H1 (cell line): ENCODE results near the gene MAOA. TPM values are rescaled to one million over a fixed set of nuclear protein-coding genes. Genes with fewer than 3 reads are reported as not detected.

Source experiments
- CTCF ChIA-PET: fragments of 300-600 bp; sonication (Branson Sonifier 250); formaldehyde crosslinking; loops from one replicate; lab custom pipeline; 2021; ENCODE audit not compliant: partially characterized antibody; lab: Charles Lee
- POLR2A ChIA-PET: fragments of 300-600 bp; sonication (Branson Sonifier 250); formaldehyde crosslinking; loops from one replicate; lab custom pipeline; 2021; ENCODE audit warnings: inconsistent platforms; ENCODE audit not compliant: partially characterized antibody; lab: Charles Lee
- DNase-seq, 2 experiments: peaks; one replicate each; pipeline versions ENCODE4 v3.0.0 to v3.0.0-alpha.2; 2010 to 2022; ENCODE audit warnings: low spot score in 2 of 2, low read depth in 1 of 2, mixed read lengths in 1 of 2
- FAIRE-seq: peaks from 2 replicates; lab custom pipeline; 2011; peaks lifted over from hg19 to GRCh38; lab: Jason Lieb, UNC
- H2AFZ ChIP-seq: 2 replicates; pipeline ENCODE4 v1.8.1; 2012; ENCODE audit warnings: low read length, inconsistent platforms
- H2AK5ac ChIP-seq: 2 replicates; pipeline ENCODE4 v1.6.1; 2013; ENCODE audit warnings: low read depth, low read length
- H2BK120ac ChIP-seq: replicated peaks from 2 replicates; pipeline ENCODE3; 2013; ENCODE audit warnings: low read depth, low read length, inconsistent platforms
- H2BK12ac ChIP-seq: 2 replicates; pipeline ENCODE4 v1.6.1; 2013; ENCODE audit warnings: low read depth, low read length
- H2BK15ac ChIP-seq: 2 replicates; pipeline ENCODE4 v1.6.1; 2013; ENCODE audit warnings: low read length
- H2BK20ac ChIP-seq: 2 replicates; pipeline ENCODE4 v1.6.1; 2013; ENCODE audit warnings: low read length
- H2BK5ac ChIP-seq: 2 replicates; pipeline ENCODE4 v1.6.1; 2013; ENCODE audit warnings: low read depth, low read length
- H3K14ac ChIP-seq: 2 replicates; pipeline ENCODE4 v1.6.1; 2013; ENCODE audit warnings: inconsistent platforms; ENCODE audit not compliant: insufficient read length
- H3K18ac ChIP-seq: 2 replicates; pipeline ENCODE4 v1.6.1; 2013; ENCODE audit warnings: low read length; ENCODE audit errors: extremely low read depth
- H3K23ac ChIP-seq: 2 replicates; pipeline ENCODE4 v1.6.1; 2013; ENCODE audit warnings: inconsistent platforms; ENCODE audit not compliant: insufficient read length
- H3K23me2 ChIP-seq: 2 replicates; pipeline ENCODE4 v1.6.1; 2013; ENCODE audit warnings: low read depth, low read length
- H3K27ac ChIP-seq: 2 replicates; pipeline ENCODE4 v1.6.1; 2011; ENCODE audit warnings: low read depth, low read length, inconsistent platforms
- H3K27me3 ChIP-seq, 4 experiments: replicated peaks in 1 of 4; 1 replicate in 1 of 4; 2 replicates in 3 of 4; pipeline versions ENCODE4 v1.6.1 to v1.8.1; 2011 to 2013; ENCODE audit warnings: low read length in 3 of 4, mild to moderate bottlenecking in 3 of 4, inconsistent platforms in 2 of 4, mixed read lengths in 2 of 4, moderate library complexity in 1 of 4; ENCODE audit not compliant: control insufficient read depth in 3 of 4, insufficient read depth in 3 of 4; ENCODE audit errors: extremely low read depth in 1 of 4
- H3K36me3 ChIP-seq, 4 experiments: 2 replicates each; pipeline versions ENCODE4 v1.6.1 to v1.8.1; 2011 to 2013; ENCODE audit warnings: mild to moderate bottlenecking in 4 of 4, low read length in 3 of 4, moderate library complexity in 2 of 4, control low read depth in 1 of 4, inconsistent platforms in 1 of 4; ENCODE audit not compliant: insufficient read depth in 4 of 4, control insufficient read depth in 2 of 4
- H3K4ac ChIP-seq: replicated peaks from 2 replicates; pipeline ENCODE3; 2013; ENCODE audit warnings: low read length, low read depth, mixed read lengths, inconsistent platforms; ENCODE audit not compliant: insufficient read length
- H3K4me1 ChIP-seq, 4 experiments: replicated peaks in 1 of 4; 1 replicate in 1 of 4; 2 replicates in 3 of 4; pipeline versions ENCODE4 v1.6.1 to v1.8.1; 2011 to 2013; ENCODE audit warnings: low read length in 3 of 4, inconsistent platforms in 2 of 4, mixed read lengths in 1 of 4; ENCODE audit not compliant: insufficient read depth in 4 of 4, control insufficient read depth in 3 of 4
- H3K4me2 ChIP-seq, 2 experiments: 2 replicates each; pipeline versions ENCODE4 v1.6.1 to v1.8.1; 2011 to 2013; ENCODE audit warnings: low read depth in 2 of 2, low read length in 2 of 2, control low read depth in 1 of 2, inconsistent platforms in 1 of 2, mild to moderate bottlenecking in 1 of 2; ENCODE audit not compliant: insufficient read depth in 1 of 2
- H3K4me3 ChIP-seq, 4 experiments: fragments of 200-600, 300-600 bp in 1 of 4; sonication (generic), shearing (Covaris generic), sonication (Bioruptor Twin) in 1 of 4; 2 replicates each; pipeline versions ENCODE4 v1.5.1 to v1.8.1; 2011 to 2016; ENCODE audit warnings: low read length in 4 of 4, low read depth in 3 of 4, control low read depth in 2 of 4, inconsistent platforms in 2 of 4, mild to moderate bottlenecking in 2 of 4, mixed read lengths in 1 of 4, moderate library complexity in 1 of 4; ENCODE audit not compliant: insufficient read depth in 2 of 4; ENCODE audit errors: extremely low read depth in 1 of 4
- H3K56ac ChIP-seq: replicated peaks from 2 replicates; pipeline ENCODE3; 2013; ENCODE audit warnings: low read depth, mild to moderate bottlenecking, mixed read lengths, low read length, inconsistent platforms; ENCODE audit not compliant: insufficient read length
- H3K79me1 ChIP-seq: 2 replicates; pipeline ENCODE4 v1.6.1; 2013; ENCODE audit warnings: low read depth, low read length, control low read depth
- H3K79me2 ChIP-seq, 2 experiments: 2 replicates each; pipeline versions ENCODE4 v1.6.1 to v1.8.1; 2012 to 2013; ENCODE audit warnings: low read length in 2 of 2, mild to moderate bottlenecking in 2 of 2, inconsistent platforms in 1 of 2; ENCODE audit not compliant: insufficient read depth in 2 of 2, control insufficient read depth in 1 of 2
- H3K9ac ChIP-seq, 4 experiments: replicated peaks in 1 of 4; 1 replicate in 1 of 4; 2 replicates in 3 of 4; pipeline versions ENCODE4 v1.6.1 to v1.8.1; 2011 to 2013; ENCODE audit warnings: low read depth in 3 of 4, low read length in 3 of 4, control low read depth in 2 of 4, mild to moderate bottlenecking in 2 of 4, moderate library complexity in 2 of 4, inconsistent platforms in 1 of 4; ENCODE audit errors: extremely low read depth in 1 of 4
- H3K9me3 ChIP-seq, 2 experiments: 2 replicates each; pipeline versions ENCODE4 v1.6.1 to v1.8.1; 2012 to 2013; ENCODE audit warnings: mild to moderate bottlenecking in 2 of 2, moderate library complexity in 2 of 2, control low read depth in 1 of 2, inconsistent platforms in 1 of 2, low read depth in 1 of 2, low read length in 1 of 2, mixed read lengths in 1 of 2; ENCODE audit not compliant: insufficient read depth in 2 of 2
- H4K20me1 ChIP-seq, 2 experiments: replicated peaks in 1 of 2; 2 replicates each; pipeline versions ENCODE3 to v1.8.1; 2011 to 2013; ENCODE audit warnings: inconsistent platforms in 2 of 2, low read length in 2 of 2, mild to moderate bottlenecking in 1 of 2; ENCODE audit not compliant: insufficient read depth in 2 of 2, control insufficient read depth in 1 of 2
- H4K5ac ChIP-seq: 2 replicates; pipeline ENCODE4 v1.6.1; 2013; ENCODE audit warnings: low read length, low read depth, mixed read lengths, inconsistent platforms; ENCODE audit not compliant: insufficient read length
- H4K8ac ChIP-seq: 2 replicates; pipeline ENCODE4 v1.8.0; 2013; ENCODE audit warnings: mild to moderate bottlenecking, moderate library complexity, low read length, inconsistent platforms; ENCODE audit not compliant: insufficient read depth; ENCODE audit errors: extremely low read depth
- H4K91ac ChIP-seq: replicated peaks from 2 replicates; pipeline ENCODE3; 2013; ENCODE audit warnings: low read length, mixed read lengths, inconsistent platforms; ENCODE audit not compliant: insufficient read length
- BCL11A ChIP-seq, 2 experiments: IDR thresholded peaks; one replicate each; pipeline ENCODE4 v1.6.1; 2011; ENCODE audit warnings: low read depth in 2 of 2, low read length in 2 of 2, mild to moderate bottlenecking in 2 of 2
- BRCA1 ChIP-seq: IDR thresholded peaks from 2 replicates; pipeline ENCODE4 v1.6.1; 2012; ENCODE audit warnings: low read depth, low read length, improper control_type of control experiment
- CREB1 ChIP-seq: IDR thresholded peaks from 2 replicates; pipeline ENCODE4 v1.6.1; 2012; ENCODE audit warnings: inconsistent platforms
- FOSL1 ChIP-seq: IDR thresholded peaks from 2 replicates; pipeline ENCODE4 v1.6.1; 2011; ENCODE audit warnings: mild to moderate bottlenecking, low read depth, low read length, moderate library complexity; ENCODE audit not compliant: insufficient read depth
- JUND ChIP-seq: IDR thresholded peaks from 2 replicates; pipeline ENCODE4 v1.6.1; 2011; ENCODE audit warnings: mild to moderate bottlenecking, improper control_type of control experiment, low read length
- KDM4A ChIP-seq: IDR thresholded peaks from one replicate; pipeline ENCODE4 v1.7.1; 2012; ENCODE audit warnings: low read depth, mild to moderate bottlenecking, moderate library complexity, low read length, inconsistent platforms; ENCODE audit not compliant: severe bottlenecking
- MAFK ChIP-seq: IDR thresholded peaks from 2 replicates; pipeline ENCODE4 v1.6.1; 2012; ENCODE audit warnings: low read depth, mild to moderate bottlenecking, improper control_type of control experiment, low read length
- POU5F1 ChIP-seq: IDR thresholded peaks from 2 replicates; pipeline ENCODE4 v1.6.1; 2011; ENCODE audit warnings: low read depth, mild to moderate bottlenecking, low read length, moderate library complexity
- RNF2 ChIP-seq: fragments of 200-900, 300-1000 bp; sonication (generic); IDR thresholded peaks from 2 replicates; pipeline ENCODE4 v1.7.1; 2016; ENCODE audit warnings: borderline replicate concordance, low read depth, mild to moderate bottlenecking, antibody characterized with exemption, low read length; ENCODE audit not compliant: poor library complexity, severe bottlenecking; ENCODE audit errors: missing control alignments
- SP2 ChIP-seq: IDR thresholded peaks from 2 replicates; pipeline ENCODE4 v1.6.1; 2012; ENCODE audit warnings: mild to moderate bottlenecking, low read length, inconsistent platforms
- TBP ChIP-seq: IDR thresholded peaks from 2 replicates; pipeline ENCODE4 v1.6.1; 2011; ENCODE audit warnings: low read depth, low read length, improper control_type of control experiment
- WGBS, 2 experiments: shearing (Covaris generic) in 1 of 2; methylation state at CpG; one replicate each; pipeline versions ENCODE4 v1.1.6 to v1.1.7; 2013 to 2015; ENCODE audit warnings: low lambda C conversion rate in 2 of 2, mixed read lengths in 2 of 2, inconsistent platforms in 1 of 2, low coverage in 1 of 2, missing lambda C conversion rate in 1 of 2; ENCODE audit not compliant: insufficient replicate concordance in 2 of 2, insufficient coverage in 1 of 2, insufficient read length in 1 of 2; ENCODE audit errors: extremely low coverage in 1 of 2, missing lambda C conversion rate in 1 of 2; 5-methylcytosine and 5-hydroxymethylcytosine counted together
- polyA plus RNA-seq, 7 experiments: library from polyadenylated mRNA; depleted of rRNA in 3 of 7; stranded (reverse) in 5 of 7; unstranded in 2 of 7; fragments of >200 nt in 5 of 7; fragments of 200-250 nt in 2 of 7; gene quantifications; 1 replicate in 5 of 7; 2 replicates in 1 of 7; 4 replicates in 1 of 7; pipeline versions ENCODE4 v1.2.1 to v1.2.3, GENCODE V29; 2011 to 2013; ENCODE audit warnings: missing spikeins in 2 of 7, mixed read lengths in 2 of 7
- total RNA-seq: library from RNA; stranded (reverse); fragmentation: NEBNext Ultra II Directional; extraction: Animal tissue kit (Norgen Biotek cat#: 25700); gene quantifications from 2 replicates; pipeline ENCODE4 v1.2.1, GENCODE V29; 2021
- TF ChIP-seq, protein P1 (sequence below): IDR thresholded peaks from 2 replicates; pipeline ENCODE4 v1.6.1; 2011; ENCODE audit warnings: low read length, improper control_type of control experiment

MAOA gene
- total and polyA plus RNA-seq, 2 of the 8 experiments (the other 6 are each of a cell fraction or from before 2014, with no cell fraction given) = 2.6 to 8.2 TPM

DNA sequence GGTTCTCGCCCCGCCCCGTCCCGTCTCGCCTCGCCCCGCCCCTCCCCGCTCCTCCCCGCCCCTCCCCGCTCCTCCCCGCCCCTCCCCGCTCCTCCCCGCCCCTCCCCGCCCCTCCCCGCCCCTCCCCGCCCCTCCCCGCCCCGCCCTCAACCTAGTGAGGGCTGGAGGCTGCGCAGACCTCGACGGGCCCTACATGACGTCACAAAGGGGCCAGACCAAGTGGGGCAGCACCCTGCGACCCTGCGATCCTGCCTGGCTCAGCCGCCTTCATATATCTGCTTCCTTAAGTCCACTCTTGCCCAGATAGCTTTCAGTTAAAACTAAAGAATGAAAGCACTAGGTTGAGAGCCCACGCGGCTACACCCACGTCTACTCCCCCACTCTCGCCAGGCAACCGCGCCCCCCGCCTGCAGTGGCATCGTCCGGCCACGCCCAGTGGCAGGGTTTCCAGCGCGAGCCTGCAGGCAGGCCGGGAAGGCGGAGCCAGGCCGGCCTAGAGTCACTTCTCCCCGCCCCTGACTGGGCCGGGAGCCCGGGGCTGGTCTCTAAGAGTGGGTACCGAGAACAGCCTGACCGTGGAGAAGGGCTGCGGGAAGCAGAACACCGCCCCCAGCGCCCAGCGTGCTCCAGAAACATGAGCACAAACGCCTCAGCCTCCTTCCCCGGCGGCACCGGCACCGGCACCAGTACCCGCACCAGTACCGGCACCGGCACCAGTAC is 1.5 kb upstream of the MAOA start:
- H3K23me2 ChIP-seq = peaks cover 12% of the 10 kb centered on the region
- H2BK5ac ChIP-seq = peak overlapping the region; percentile 97
- H4K20me1 ChIP-seq = peaks cover 0 to 2% of the 10 kb centered on the region in 2 experiments
- H4K8ac ChIP-seq = peak overlapping the region; percentile 98
- H4K91ac ChIP-seq = peak overlapping the region; percentile 95
- peak overlapping the region; percentile 95 for H4K5ac ChIP-seq
- no peak overlapping the region for H2AK5ac ChIP-seq
- no peak overlapping the region for H2BK20ac ChIP-seq
- H2BK15ac ChIP-seq = no peak overlapping the region
- no peaks in the 10 kb centered on the region for H3K4me1 ChIP-seq
- H3K9me3 ChIP-seq = no peaks in the 10 kb centered on the region
- no peak overlapping the region for H3K23ac ChIP-seq
- FAIRE-seq = no peak
- 0% methylated on average over 3 of the region's 57 CpGs; no CpG with 5 or more reads in 1 of the 2 experiments for WGBS, 2 experiments
- peak overlapping the region; percentile 90 for H3K18ac ChIP-seq
- H3K27ac ChIP-seq = peak overlapping the region; percentile 98
- peak overlapping the region; percentile 64 to 97 (median 94) for H3K9ac ChIP-seq
- H2BK120ac ChIP-seq = no peak overlapping the region
- no peaks in the 10 kb centered on the region for H3K79me1 ChIP-seq
- ChIA-PET POLR2A (interaction anchor here (0.9 kb wide), 1 partner anchor 26 kb away, joined by 3 read pairs; no protein-coding TSS in a partner anchor), CTCF (no interaction called here)
- peak overlapping the region; percentile 88 to 89 for H3K4me2 ChIP-seq
- H3K56ac ChIP-seq = no peak overlapping the region
- H3K79me2 ChIP-seq = no peaks in the 10 kb centered on the region
- H2AFZ ChIP-seq = peak overlapping the region; percentile 90; the same call in 1 of the 2 replicates
- peak; percentile 60 to 82 for DNase-seq
- H3K14ac ChIP-seq = no peak overlapping the region
- no peaks in the 10 kb centered on the region for H3K27me3 ChIP-seq
- H3K4me3 ChIP-seq = peak overlapping the region; percentile 57 to 72 (median 64)
- H2BK12ac ChIP-seq = peak overlapping the region; percentile 96; the same call in 1 of the 2 replicates
- H3K4ac ChIP-seq = no peak overlapping the region
- H3K36me3 ChIP-seq = no peaks in the 10 kb centered on the region
- TF ChIP-seq TBP = no peak
- TF ChIP-seq FOSL1 = no peak
- TF ChIP-seq BRCA1 = no peak
- peak; percentile 90 for TF ChIP-seq JUND
- TF ChIP-seq KDM4A = no peak
- peak; percentile 85 for TF ChIP-seq CREB1
- TF ChIP-seq RNF2 = no peak
- no peak for TF ChIP-seq BCL11A (IDR thresholded peaks at IDR 0.05; ENCODE audit: low read depth in 2 of 2, low read length in 2 of 2)
- no peak for TF ChIP-seq SP2
- no peak for TF ChIP-seq POU5F1
- TF ChIP-seq, protein P1, sequence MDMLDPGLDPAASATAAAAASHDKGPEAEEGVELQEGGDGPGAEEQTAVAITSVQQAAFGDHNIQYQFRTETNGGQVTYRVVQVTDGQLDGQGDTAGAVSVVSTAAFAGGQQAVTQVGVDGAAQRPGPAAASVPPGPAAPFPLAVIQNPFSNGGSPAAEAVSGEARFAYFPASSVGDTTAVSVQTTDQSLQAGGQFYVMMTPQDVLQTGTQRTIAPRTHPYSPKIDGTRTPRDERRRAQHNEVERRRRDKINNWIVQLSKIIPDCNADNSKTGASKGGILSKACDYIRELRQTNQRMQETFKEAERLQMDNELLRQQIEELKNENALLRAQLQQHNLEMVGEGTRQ = no peak
- no peak for TF ChIP-seq MAFK
